B cell (primary cell): ENCODE measurements around the gene TRANK1. TPM values are rescaled to one million over a fixed set of nuclear protein-coding genes. Genes with fewer than 3 reads are reported as not detected.

ENCODE experiments used
- ATAC-seq: fragments of 200-7000 bp; cut with Tn5 transposase; one replicate; pipeline ENCODE4 v1.10.0; 2021; ENCODE audit warnings: low read depth, mild to moderate bottlenecking, moderate number of reproducible peaks, moderate library complexity
- CTCF ChIA-PET: fragments of 350-600 bp; sonication (Branson Sonifier 250); formaldehyde crosslinking; loops from one replicate; lab custom pipeline; 2021; ENCODE audit warnings: antibody characterized with exemption, inconsistent platforms; lab: Charles Lee
- POLR2A ChIA-PET: fragments of 350-600 bp; sonication (Branson Sonifier 250); formaldehyde crosslinking; loops from one replicate; lab custom pipeline; 2021; ENCODE audit warnings: antibody characterized with exemption; lab: Charles Lee
- DNase-seq: peaks from one replicate; pipeline ENCODE4 v3.0.0; 2013
- H2AFZ ChIP-seq: 2 replicates; pipeline ENCODE4 v1.6.1; 2012; ENCODE audit warnings: mild to moderate bottlenecking, low read depth, low read length; ENCODE audit not compliant: insufficient read depth, poor library complexity, severe bottlenecking
- H3K27ac ChIP-seq, 2 donors: 1 replicate in 1 of 2; 2 replicates in 1 of 2; pipeline ENCODE4 v1.5.1; 2012 to 2013; ENCODE audit warnings: low read length in 2 of 2, mild to moderate bottlenecking in 2 of 2, moderate library complexity in 1 of 2
- H3K27me3 ChIP-seq, 4 experiments: fragments of 200-600 bp in 1 of 4; sonication (generic) in 1 of 4; replicated peaks in 1 of 4; 1 replicate in 2 of 4; 2 replicates in 2 of 4; pipeline versions ENCODE4 v1.6.1 to v1.7.0; 2013 to 2016; ENCODE audit warnings: low read length in 3 of 4, mild to moderate bottlenecking in 2 of 4, mixed read lengths in 1 of 4, moderate library complexity in 1 of 4; ENCODE audit not compliant: insufficient read depth in 4 of 4, control insufficient read depth in 3 of 4; ENCODE audit errors: control extremely low read depth in 1 of 4
- H3K36me3 ChIP-seq, 2 experiments: replicated peaks in 1 of 2; 1 replicate in 1 of 2; 2 replicates in 1 of 2; pipeline versions ENCODE4 v1.6.1 to v1.7.1; 2013; ENCODE audit warnings: low read length in 1 of 2; ENCODE audit not compliant: insufficient read depth in 2 of 2, control insufficient read depth in 1 of 2; ENCODE audit errors: control extremely low read depth in 1 of 2, extremely low read depth in 1 of 2
- H3K4me1 ChIP-seq, 2 donors: fragments of 200-600 bp in 1 of 2; sonication (generic) in 1 of 2; 1 replicate in 1 of 2; 2 replicates in 1 of 2; pipeline versions ENCODE4 v1.5.1 to v1.6.1; 2013 to 2017; ENCODE audit warnings: low read length in 2 of 2; ENCODE audit not compliant: control insufficient read depth in 2 of 2, insufficient read depth in 2 of 2
- H3K4me2 ChIP-seq: replicated peaks from 2 replicates; pipeline ENCODE3; 2012; ENCODE audit warnings: mild to moderate bottlenecking, low read depth, low read length; ENCODE audit not compliant: poor library complexity, severe bottlenecking
- H3K4me3 ChIP-seq, 5 experiments: fragments of 200-600 bp in 1 of 5; sonication (generic) in 1 of 5; 1 replicate in 3 of 5; 2 replicates in 2 of 5; pipeline versions ENCODE4 v1.5.1 to v1.7.0; 2011 to 2016; ENCODE audit warnings: low read length in 4 of 5, mild to moderate bottlenecking in 4 of 5, low read depth in 2 of 5, control low read depth in 1 of 5, moderate library complexity in 1 of 5; ENCODE audit not compliant: insufficient read depth in 1 of 5; ENCODE audit errors: control extremely low read depth in 1 of 5, extremely low read depth in 1 of 5
- H3K79me2 ChIP-seq: fragments of 200-600 bp; sonication (generic); one replicate; pipeline ENCODE4 v1.6.0; 2016; ENCODE audit warnings: low read length; ENCODE audit not compliant: control insufficient read depth, insufficient read depth
- H3K9ac ChIP-seq: fragments of 200-600 bp; sonication (generic); 2 replicates; pipeline ENCODE4 v1.6.1; 2017; ENCODE audit warnings: mild to moderate bottlenecking, low read length, moderate library complexity
- H3K9me3 ChIP-seq, 3 donors: one replicate each; pipeline versions ENCODE4 v1.6.1 to v1.7.1; 2013; ENCODE audit warnings: low read length in 2 of 3; ENCODE audit not compliant: control insufficient read depth in 2 of 3, insufficient read depth in 1 of 3; ENCODE audit errors: control extremely low read depth in 1 of 3
- H4K20me1 ChIP-seq: 2 replicates; pipeline ENCODE4 v1.6.0; 2012; ENCODE audit warnings: mild to moderate bottlenecking, low read length; ENCODE audit not compliant: insufficient read depth, control insufficient read depth, poor library complexity, severe bottlenecking
- H3K27ac Mint-ChIP-seq: one replicate; pipeline ENCODE4 v1.8.0; 2021; ENCODE audit warnings: mixed read lengths
- H3K27me3 Mint-ChIP-seq: one replicate; pipeline ENCODE4 v1.8.0; 2021; ENCODE audit warnings: mixed read lengths
- H3K4me1 Mint-ChIP-seq: one replicate; pipeline ENCODE4 v1.8.0; 2021; ENCODE audit warnings: mixed read lengths
- H3K4me3 Mint-ChIP-seq: one replicate; pipeline ENCODE4 v1.8.0; 2021; ENCODE audit warnings: mixed read lengths
- H3K9me3 Mint-ChIP-seq: one replicate; pipeline ENCODE4 v1.8.0; 2022; ENCODE audit warnings: mixed read lengths; ENCODE audit not compliant: insufficient read depth
- EZH2 ChIP-seq: IDR thresholded peaks from 2 replicates; pipeline ENCODE4 v1.6.1; 2012; ENCODE audit warnings: borderline replicate concordance, low read depth, mild to moderate bottlenecking, moderate library complexity, low read length; ENCODE audit not compliant: insufficient read depth, poor library complexity, severe bottlenecking
- WGBS: methylation state at CpG from one replicate; pipeline ENCODE4 v1.1.5; 2013; ENCODE audit warnings: missing lambda C conversion rate; ENCODE audit not compliant: insufficient coverage; 5-methylcytosine and 5-hydroxymethylcytosine counted together
- intact Hi-C: fragments of 100-400 bp; cut with micrococcal nuclease; formaldehyde crosslinking; loops from one replicate; pipeline ENCODE4 v1.10.0; 2022
- polyA plus RNA-seq: library from polyadenylated mRNA; depleted of rRNA; stranded (reverse); fragments of >200 nt; gene quantifications from 2 replicates; pipeline ENCODE4 v1.2.3, GENCODE V29; 2012
- total RNA-seq, 2 donors: library from RNA; stranded (reverse); fragments of 120-200 nt in 1 of 2; gene quantifications; 1 replicate in 1 of 2; 2 replicates in 1 of 2; pipeline versions ENCODE4 v1.2.3 to v1.2.4, GENCODE V29; 2013 to 2022
- TF ChIP-seq, protein P1 (sequence below): fragments of 200-600 bp; IDR thresholded peaks from one replicate; pipeline ENCODE4 v1.8.0; 2022; ENCODE audit warnings: antibody characterized with exemption, mild to moderate bottlenecking

TRANK1 gene
- total and polyA plus RNA-seq, 2 donors (not counting 1 experiment from before 2014, with no cell fraction given): 20.8 to 147 TPM

DNA sequence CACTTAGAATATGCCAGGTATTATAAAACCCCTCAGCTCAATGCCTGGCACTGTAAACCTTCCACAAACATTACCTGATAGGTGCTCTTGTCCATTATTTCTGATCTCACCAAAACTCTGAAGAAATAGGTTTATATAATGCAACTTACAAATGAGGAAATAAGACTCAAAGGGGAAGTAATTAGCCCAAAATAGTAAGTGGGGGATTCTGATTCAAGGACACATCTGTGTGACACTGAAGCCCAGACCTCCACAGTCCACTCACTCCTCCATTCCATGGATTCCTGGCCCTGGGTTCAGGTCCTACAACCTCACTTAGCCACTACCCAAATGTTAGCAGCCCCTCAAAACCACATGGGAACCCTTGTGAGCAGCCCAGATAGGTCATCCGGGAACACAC lies 49.9 kb downstream of the TRANK1 start:
- Histone ChIP-seq H3K4me1 (peaks cover 75 to 84% of the 10 kb centered on the region in 2 donors), H4K20me1 (no peaks in the 10 kb centered on the region), H3K79me2 (peaks cover 73% of the 10 kb centered on the region), H3K27me3 (no peaks in the 10 kb centered on the region), H3K9ac (peak overlapping the region; percentile 35), H3K36me3 (peaks cover 1 to 55% of the 10 kb centered on the region in 2 experiments), H3K4me2 (peak overlapping the region; percentile 77), H3K4me3 (peak overlapping the region in 2 of 5 experiments; percentile 17 to 37), H2AFZ (no peak overlapping the region), H3K27ac (peak overlapping the region; percentile 84 to 97), H3K9me3 (no peaks in the 10 kb centered on the region)
- Mint-ChIP-seq H3K4me3 (peak overlapping the region; percentile 44), H3K9me3 (no peaks in the 10 kb centered on the region), H3K4me1 (peaks cover 83% of the 10 kb centered on the region), H3K27ac (peak overlapping the region; percentile 97), H3K27me3 (no peaks in the 10 kb centered on the region)
- ChIA-PET POLR2A (interaction anchor here (0.6 to 3.4 kb wide), 2 partner anchors 17 to 28 kb away, joined by 4 to 15 read pairs; no protein-coding TSS in a partner anchor), CTCF (interaction anchor here (1.1 to 9.2 kb wide), 5 partner anchors 10 to 63 kb away, joined by 3 to 90 read pairs (median 18); no protein-coding TSS in a partner anchor)
- no peak for TF ChIP-seq EZH2
- TF ChIP-seq, protein P1, sequence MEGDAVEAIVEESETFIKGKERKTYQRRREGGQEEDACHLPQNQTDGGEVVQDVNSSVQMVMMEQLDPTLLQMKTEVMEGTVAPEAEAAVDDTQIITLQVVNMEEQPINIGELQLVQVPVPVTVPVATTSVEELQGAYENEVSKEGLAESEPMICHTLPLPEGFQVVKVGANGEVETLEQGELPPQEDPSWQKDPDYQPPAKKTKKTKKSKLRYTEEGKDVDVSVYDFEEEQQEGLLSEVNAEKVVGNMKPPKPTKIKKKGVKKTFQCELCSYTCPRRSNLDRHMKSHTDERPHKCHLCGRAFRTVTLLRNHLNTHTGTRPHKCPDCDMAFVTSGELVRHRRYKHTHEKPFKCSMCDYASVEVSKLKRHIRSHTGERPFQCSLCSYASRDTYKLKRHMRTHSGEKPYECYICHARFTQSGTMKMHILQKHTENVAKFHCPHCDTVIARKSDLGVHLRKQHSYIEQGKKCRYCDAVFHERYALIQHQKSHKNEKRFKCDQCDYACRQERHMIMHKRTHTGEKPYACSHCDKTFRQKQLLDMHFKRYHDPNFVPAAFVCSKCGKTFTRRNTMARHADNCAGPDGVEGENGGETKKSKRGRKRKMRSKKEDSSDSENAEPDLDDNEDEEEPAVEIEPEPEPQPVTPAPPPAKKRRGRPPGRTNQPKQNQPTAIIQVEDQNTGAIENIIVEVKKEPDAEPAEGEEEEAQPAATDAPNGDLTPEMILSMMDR: no peak
- ATAC-seq (peak; percentile 37), DNase-seq (peak; percentile 81)
- WGBS: no CpG with 5 or more reads among the region's 1 CpG
- intact Hi-C loops: no loop called here

DNA sequence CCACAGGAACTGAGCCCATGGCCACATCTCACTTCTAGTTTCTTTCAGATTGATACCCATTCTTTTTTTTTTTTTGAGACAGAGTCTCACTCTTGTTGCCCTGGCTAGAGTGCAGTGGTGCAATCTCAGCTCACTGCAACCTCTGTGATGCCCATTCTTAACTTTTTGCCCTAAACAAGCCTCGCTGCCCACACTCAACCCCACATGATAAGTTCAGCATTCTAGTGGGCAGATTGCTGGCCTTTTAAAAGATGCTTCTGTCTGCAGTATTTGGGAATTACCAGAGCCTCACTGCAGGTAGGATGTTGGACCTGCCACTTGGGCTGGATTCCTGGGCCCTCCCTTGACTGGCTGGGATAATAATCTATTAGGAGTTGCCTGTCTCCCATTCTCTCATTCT lies 51.0 kb downstream of the TRANK1 start:
- peaks cover 83% of the 10 kb centered on the region for H3K4me1 Mint-ChIP-seq
- H3K4me3 Mint-ChIP-seq: peak overlapping the region; percentile 70
- no peak for ATAC-seq

More for the DNA sequence above, 51.0 kb downstream of the TRANK1 start:
- WGBS: 80% methylated on average over 1 of the region's 1 CpG
- H3K36me3 ChIP-seq: peaks cover 2 to 56% of the 10 kb centered on the region in 2 experiments
- CTCF ChIA-PET: interaction anchor here (1.3 to 9.2 kb wide), 7 partner anchors 11 to 64 kb away, joined by 4 to 90 read pairs (median 18); partner anchors contain the start of gene TRANK1
- no peaks in the 10 kb centered on the region for H3K9me3 Mint-ChIP-seq
- POLR2A ChIA-PET: interaction anchor here (0.6 to 3.4 kb wide), 5 partner anchors 13 to 99 kb away, joined by 3 to 15 read pairs (median 3); partner anchors contain the start of gene EPM2AIP1
- intact Hi-C loops: loop anchor here (1.0 to 2.0 kb wide), 4 partner anchors 18 to 99 kb away; partner anchors contain the start of genes EPM2AIP1, MLH1 and TRANK1
- peaks cover 78% of the 10 kb centered on the region in 2 donors for H3K4me1 ChIP-seq
- TF ChIP-seq, protein P1: no peak
- no peak for TF ChIP-seq EZH2
- peak overlapping the region; percentile 97 for H3K27ac Mint-ChIP-seq
- peak overlapping the region; percentile 84 to 97 for H3K27ac ChIP-seq
- H4K20me1 ChIP-seq: no peaks in the 10 kb centered on the region
- peaks cover 73% of the 10 kb centered on the region for H3K79me2 ChIP-seq
- peak overlapping the region; percentile 5 for H3K9ac ChIP-seq
- DNase-seq: no peak
- H3K27me3 Mint-ChIP-seq: no peaks in the 10 kb centered on the region
- peak overlapping the region in 1 of 5 experiments; percentile 4 for H3K4me3 ChIP-seq
- H3K27me3 ChIP-seq: no peaks in the 10 kb centered on the region
- no peak overlapping the region for H2AFZ ChIP-seq
- H3K9me3 ChIP-seq: no peaks in the 10 kb centered on the region
- H3K4me2 ChIP-seq: peak overlapping the region; percentile 77
